BJ (cell line): ENCODE measurements around the gene KRT77. TPM values are rescaled to one million over a fixed set of nuclear protein-coding genes. Genes with fewer than 3 reads are reported as not detected.

ENCODE experiments used
- CTCF ChIA-PET: fragments of 350-600 bp; formaldehyde crosslinking; extraction: SDS; loops from one replicate; lab custom pipeline; 2021; ENCODE audit warnings: antibody characterized with exemption, inconsistent platforms; lab: Yijun Ruan, JAX
- POLR2A ChIA-PET: fragments of 300-600 bp; sonication (Branson Sonifier 250); formaldehyde crosslinking; extraction: SDS; loops from one replicate; lab custom pipeline; 2021; ENCODE audit warnings: antibody characterized with exemption; lab: Charles Lee
- DNase-seq: peaks from one replicate; pipeline ENCODE4 v3.0.0-alpha.2; 2011; ENCODE audit warnings: low read depth
- H3K27me3 ChIP-seq: 2 replicates; pipeline ENCODE4 v1.6.0; 2011; ENCODE audit warnings: low read length; ENCODE audit not compliant: control insufficient read depth, insufficient read depth
- H3K36me3 ChIP-seq: 2 replicates; pipeline ENCODE4 v1.5.1; 2011; ENCODE audit warnings: low read length; ENCODE audit not compliant: control insufficient read depth, insufficient read depth
- H3K4me3 ChIP-seq: 2 replicates; pipeline ENCODE4 v1.5.1; 2011; ENCODE audit warnings: low read depth, mild to moderate bottlenecking, control low read depth, low read length
- CTCF ChIP-seq: IDR thresholded peaks from 2 replicates; pipeline ENCODE4 v1.5.1; 2011; ENCODE audit warnings: low read depth, mild to moderate bottlenecking, control low read depth, inconsistent platforms, low read length, moderate library complexity; ENCODE audit not compliant: insufficient read depth
- polyA plus RNA-seq: library from polyadenylated mRNA; depleted of rRNA; stranded (reverse); fragments of >200 nt; gene quantifications from 2 replicates; pipeline ENCODE4 v1.2.3, GENCODE V29; 2011

Gene KRT77
- polyA plus RNA-seq, 1 experiment = not detected

GRCh38 chr12:52659951-52660350 lies 43.4 kb downstream of the KRT77 start:
- H3K27me3 ChIP-seq = peaks cover 17% of the 10 kb centered on the region
- no peaks in the 10 kb centered on the region for H3K36me3 ChIP-seq
- no peak for DNase-seq
- no peak for TF ChIP-seq CTCF
- no peak overlapping the region for H3K4me3 ChIP-seq
- ChIA-PET CTCF (no interaction called here), POLR2A (no interaction called here)

- no peaks in the 10 kb centered on the region for H3K36me3 ChIP-seq
- DNase-seq = no peak
- ChIA-PET POLR2A (no interaction called here), CTCF (no interaction called here)
- H3K27me3 ChIP-seq = peaks cover 17% of the 10 kb centered on the region
- no peak overlapping the region for H3K4me3 ChIP-seq
- TF ChIP-seq CTCF = no peak
Measured at GRCh38 chr12:52659395-52659794, 43.9 kb downstream of the KRT77 start.

GRCh38 chr12:52658196-52658595 lies 45.1 kb downstream of the KRT77 start:
- CTCF ChIA-PET = no interaction called here

GRCh38 chr12:52657250-52657902 lies 45.9 kb downstream of the KRT77 start:
- Histone ChIP-seq H3K27me3 (peaks cover 14% of the 10 kb centered on the region), H3K4me3 (no peak overlapping the region), H3K36me3 (no peaks in the 10 kb centered on the region)
- TF ChIP-seq CTCF = no peak
- DNase-seq = no peak
- ChIA-PET CTCF (interaction anchor here (1.3 kb wide), 1 partner anchor 10 kb away, joined by 6 read pairs; no protein-coding TSS in a partner anchor), POLR2A (no interaction called here)

More at GRCh38 chr12:52658196-52658595, 45.1 kb downstream of the KRT77 start:
- Histone ChIP-seq H3K27me3 (peaks cover 12% of the 10 kb centered on the region), H3K36me3 (no peaks in the 10 kb centered on the region), H3K4me3 (no peak overlapping the region)
- TF ChIP-seq CTCF = no peak
- POLR2A ChIA-PET = no interaction called here
- no peak for DNase-seq

GRCh38 chr12:52656616-52657015 lies 46.7 kb downstream of the KRT77 start:
- ChIA-PET CTCF (interaction anchor here (0.9 to 1.3 kb wide), 2 partner anchors 11 to 214 kb away, joined by 3 to 6 read pairs; no protein-coding TSS in a partner anchor), POLR2A (no interaction called here)
- TF ChIP-seq CTCF = no peak
- no peak overlapping the region for H3K4me3 ChIP-seq
- no peaks in the 10 kb centered on the region for H3K36me3 ChIP-seq
- DNase-seq = no peak
- H3K27me3 ChIP-seq = peaks cover 14% of the 10 kb centered on the region
